ENCODE results near the gene TSNAX.

The TSNAX gene

GRCh38 chr1:231602673-231602984 lies 74.2 kb downstream of the TSNAX start:
- no peak for DNase-seq (ENCODE audit: low read depth)

GRCh38 chr1:231603598-231604275 lies 75.3 kb downstream of the TSNAX start:
- no peak for DNase-seq (ENCODE audit: low read depth)

GRCh38 chr1:231604276-231604621 lies 75.8 kb downstream of the TSNAX start:
- DNase-seq (ENCODE audit: low read depth) = no peak

- no peak for DNase-seq (ENCODE audit: low read depth)
These were observed 77.0 kb downstream of the TSNAX start for GRCh38 chr1:231605149-231606100.

GRCh38 chr1:231606712-231607111 lies 78.2 kb downstream of the TSNAX start:
- DNase-seq (ENCODE audit: low read depth) = no peak

GRCh38 chr1:231610388-231610787 lies 81.9 kb downstream of the TSNAX start:
- no peak for DNase-seq (ENCODE audit: low read depth)

GRCh38 chr1:231611111-231611510 lies 82.6 kb downstream of the TSNAX start:
- no peak for DNase-seq (ENCODE audit: low read depth)

GRCh38 chr1:231611851-231612250 lies 83.4 kb downstream of the TSNAX start:
- DNase-seq (ENCODE audit: low read depth) = no peak

GRCh38 chr1:231612393-231613089 lies 84.1 kb downstream of the TSNAX start:
- no peak for DNase-seq (ENCODE audit: low read depth)

- no peak for DNase-seq (ENCODE audit: low read depth)
These were observed 85.2 kb downstream of the TSNAX start for GRCh38 chr1:231613419-231614349.
